Esophagus muscularis mucosa (tissue), 3 donors: ENCODE results near the gene DDX5.

Experiments
- POLR2A ChIP-seq: fragments of 450-650 bp; IDR thresholded peaks from one replicate; pipeline ENCODE4 v1.6.1; 2017; ENCODE audit warnings: antibody characterized with exemption, moderate library complexity, mild to moderate bottlenecking, low read depth
- POLR2AphosphoS5 ChIP-seq, 2 donors: sonication (generic); formaldehyde crosslinking; IDR thresholded peaks; one replicate each; pipeline ENCODE4 v1.6.1; 2017; ENCODE audit warnings: antibody characterized with exemption in 2 of 2
- TF ChIP-seq, protein P1 (sequence below), 3 experiments: fragments of 200-600 bp in 2 of 3; fragments of 450-650 bp in 1 of 3; sonication (generic) in 2 of 3; IDR thresholded peaks; one replicate each; pipeline ENCODE4 v1.5.1; 2017 to 2019; ENCODE audit warnings: antibody characterized with exemption in 3 of 3, mild to moderate bottlenecking in 2 of 3, moderate library complexity in 1 of 3

DNA sequence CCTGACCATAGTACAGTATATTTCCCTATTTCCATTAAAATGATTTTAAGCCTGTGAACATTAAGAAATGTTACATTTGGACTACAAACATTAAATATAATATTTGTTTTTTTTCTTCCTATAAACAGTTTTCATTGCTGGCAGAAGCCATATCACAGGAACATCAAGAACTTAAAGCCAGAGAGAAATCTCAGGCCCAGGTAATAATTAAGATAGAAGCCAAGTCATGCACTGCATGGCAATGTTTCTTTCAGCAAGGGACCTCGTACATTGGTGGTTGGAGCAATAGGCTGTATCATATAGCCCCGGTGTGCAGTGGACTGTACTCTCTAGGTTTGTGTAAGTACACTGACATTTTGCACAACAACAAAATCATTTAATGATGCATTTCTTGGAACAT lies 30.8 kb upstream of the DDX5 start:
- TF ChIP-seq POLR2A, result no peak
- no peak for TF ChIP-seq POLR2AphosphoS5 (IDR thresholded peaks at IDR 0.05)
- TF ChIP-seq, protein P1, sequence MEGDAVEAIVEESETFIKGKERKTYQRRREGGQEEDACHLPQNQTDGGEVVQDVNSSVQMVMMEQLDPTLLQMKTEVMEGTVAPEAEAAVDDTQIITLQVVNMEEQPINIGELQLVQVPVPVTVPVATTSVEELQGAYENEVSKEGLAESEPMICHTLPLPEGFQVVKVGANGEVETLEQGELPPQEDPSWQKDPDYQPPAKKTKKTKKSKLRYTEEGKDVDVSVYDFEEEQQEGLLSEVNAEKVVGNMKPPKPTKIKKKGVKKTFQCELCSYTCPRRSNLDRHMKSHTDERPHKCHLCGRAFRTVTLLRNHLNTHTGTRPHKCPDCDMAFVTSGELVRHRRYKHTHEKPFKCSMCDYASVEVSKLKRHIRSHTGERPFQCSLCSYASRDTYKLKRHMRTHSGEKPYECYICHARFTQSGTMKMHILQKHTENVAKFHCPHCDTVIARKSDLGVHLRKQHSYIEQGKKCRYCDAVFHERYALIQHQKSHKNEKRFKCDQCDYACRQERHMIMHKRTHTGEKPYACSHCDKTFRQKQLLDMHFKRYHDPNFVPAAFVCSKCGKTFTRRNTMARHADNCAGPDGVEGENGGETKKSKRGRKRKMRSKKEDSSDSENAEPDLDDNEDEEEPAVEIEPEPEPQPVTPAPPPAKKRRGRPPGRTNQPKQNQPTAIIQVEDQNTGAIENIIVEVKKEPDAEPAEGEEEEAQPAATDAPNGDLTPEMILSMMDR (IDR thresholded peaks at IDR 0.05), result no peak
